EH (cell line): ENCODE data around the gene GALNT1.

Source experiments
- DNase-seq: peaks from one replicate; pipeline ENCODE4 v3.0.0-alpha.2; 2015; ENCODE audit warnings: low read depth

Gene GALNT1

DNA sequence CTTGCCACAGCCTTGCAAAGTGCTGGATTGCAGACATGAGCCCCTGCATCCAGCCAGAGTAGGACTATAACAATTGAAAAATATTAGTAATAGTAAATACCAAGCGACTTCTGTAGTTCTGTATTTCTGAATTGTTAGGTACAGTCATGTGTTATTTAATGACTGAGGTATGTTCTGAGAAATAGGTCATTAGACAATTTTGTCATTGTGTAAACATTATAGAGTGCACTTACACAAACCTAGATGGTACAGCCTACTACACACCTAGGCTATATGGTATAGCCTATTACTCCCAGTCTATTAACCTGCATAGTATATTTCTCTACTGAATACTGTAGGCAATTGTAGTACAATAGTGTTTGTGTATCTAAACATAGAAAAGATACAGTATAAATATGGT is 92.1 kb downstream of the GALNT1 start:
- no peak for DNase-seq

- DNase-seq = peak; percentile 49
Observed at GRCh38 chr18:35680139-35680551, 98.6 kb downstream of the GALNT1 start.

DNA sequence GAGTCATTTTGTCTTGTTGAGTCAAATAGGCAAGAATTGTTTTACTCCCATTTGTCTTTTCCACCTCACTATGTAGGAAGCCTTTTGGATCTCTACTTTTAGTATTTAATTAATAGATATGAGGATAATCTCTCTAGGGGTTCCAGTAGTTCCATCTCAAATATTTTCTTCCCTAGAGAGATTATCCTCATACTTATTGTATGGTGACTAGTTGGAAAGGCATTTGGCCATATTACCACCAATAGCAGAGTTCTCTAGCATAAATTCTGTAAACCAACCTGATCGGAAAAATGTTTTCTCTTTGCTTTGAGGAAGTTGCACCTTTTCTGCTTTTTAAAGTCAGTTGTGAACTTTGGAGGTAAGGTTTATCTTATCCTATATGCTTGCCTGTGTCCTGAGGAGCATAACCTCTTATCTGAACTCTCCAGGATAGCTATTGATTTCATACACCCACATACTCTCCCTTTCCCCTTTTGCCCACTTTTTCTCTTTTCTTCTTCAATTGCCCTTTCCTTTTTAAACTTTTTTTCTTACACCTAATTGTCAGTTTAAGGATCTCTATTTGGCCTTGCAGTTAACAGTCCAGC is 100.8 kb downstream of the GALNT1 start:
- peak; percentile 52 for DNase-seq

- DNase-seq = no peak
Observed at GRCh38 chr18:35683021-35683420, 101.5 kb downstream of the GALNT1 start.

DNA sequence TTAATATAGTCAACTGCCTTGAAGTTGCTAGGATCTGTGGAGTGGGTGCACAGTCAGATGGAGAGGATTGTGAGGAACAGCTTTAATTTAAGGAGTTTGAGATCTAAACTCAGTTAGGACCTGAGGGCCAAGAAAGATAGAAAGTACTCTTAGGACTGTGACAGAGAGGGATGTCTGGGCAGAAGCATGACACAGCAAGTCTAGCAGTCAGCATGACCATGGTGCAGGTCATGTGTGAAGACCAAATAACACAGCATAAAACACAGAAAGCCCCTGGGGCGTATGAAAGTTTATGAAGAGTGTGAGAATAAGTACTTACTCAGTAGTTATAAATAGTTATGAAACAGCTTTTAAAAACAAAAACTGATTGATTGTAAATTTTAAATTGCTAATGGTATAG is 107.2 kb downstream of the GALNT1 start:
- DNase-seq = peak; percentile 28

DNA sequence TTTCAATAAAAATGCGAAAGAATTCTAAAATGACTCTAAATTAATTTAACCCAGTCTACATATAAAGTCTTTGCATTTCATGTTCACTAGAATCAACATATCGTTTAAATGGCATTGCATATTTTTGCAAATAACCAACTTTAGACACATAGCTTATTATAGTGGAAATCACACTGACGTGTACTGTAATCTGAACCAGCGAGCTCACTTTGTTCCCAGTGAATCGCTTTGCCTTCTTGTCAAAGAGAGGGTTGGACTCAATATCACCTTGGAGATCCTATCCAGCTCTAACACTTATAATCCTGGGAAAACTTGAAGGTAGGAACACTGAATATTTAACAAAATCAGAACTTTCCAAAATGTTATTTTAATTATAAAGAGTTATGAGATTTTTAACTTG is 108.2 kb downstream of the GALNT1 start:
- no peak for DNase-seq

GRCh38 chr18:35691625-35692024 is 110.1 kb downstream of the GALNT1 start:
- DNase-seq = no peak

DNA sequence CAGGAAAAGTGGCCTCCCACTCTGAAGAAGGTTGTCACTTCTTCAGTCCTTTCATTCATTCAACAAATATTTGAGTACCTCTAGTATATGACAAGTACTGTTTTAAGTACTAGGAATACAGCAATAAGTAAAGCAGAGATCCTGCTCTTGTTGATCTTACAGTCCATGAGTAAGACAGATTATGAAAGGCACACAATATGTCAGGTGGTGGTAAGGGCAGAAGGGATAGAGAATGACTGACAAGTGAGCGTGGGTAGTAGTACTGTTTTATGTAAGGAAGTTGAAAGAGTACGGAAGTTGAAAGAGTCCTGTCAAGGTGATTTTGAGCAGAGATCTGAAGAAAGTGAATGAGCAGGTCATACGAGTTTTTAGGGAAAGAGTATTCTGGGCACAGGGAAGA is 111.3 kb downstream of the GALNT1 start:
- DNase-seq = no peak

DNA sequence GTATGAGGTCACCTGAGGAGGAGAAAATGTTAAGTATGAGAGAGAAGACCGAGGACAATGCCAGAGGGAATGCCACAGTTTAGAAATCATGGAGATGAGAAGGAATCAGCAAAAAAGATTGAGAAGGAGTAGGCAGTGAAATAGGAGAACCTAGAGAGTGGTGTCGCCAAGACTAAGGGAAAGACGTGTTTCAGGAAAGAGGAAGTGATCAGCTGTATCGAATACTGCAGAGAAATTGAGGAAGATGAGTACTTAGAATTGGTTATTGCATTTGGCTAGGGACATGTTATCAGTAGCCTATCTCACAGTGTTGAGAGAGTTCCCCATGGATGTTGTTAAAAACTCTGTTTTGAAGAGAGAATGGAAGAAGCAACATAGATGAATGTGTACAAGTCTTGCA is 112.3 kb downstream of the GALNT1 start:
- DNase-seq = no peak

GRCh38 chr18:35694808-35695207 is 113.3 kb downstream of the GALNT1 start:
- no peak for DNase-seq

DNA sequence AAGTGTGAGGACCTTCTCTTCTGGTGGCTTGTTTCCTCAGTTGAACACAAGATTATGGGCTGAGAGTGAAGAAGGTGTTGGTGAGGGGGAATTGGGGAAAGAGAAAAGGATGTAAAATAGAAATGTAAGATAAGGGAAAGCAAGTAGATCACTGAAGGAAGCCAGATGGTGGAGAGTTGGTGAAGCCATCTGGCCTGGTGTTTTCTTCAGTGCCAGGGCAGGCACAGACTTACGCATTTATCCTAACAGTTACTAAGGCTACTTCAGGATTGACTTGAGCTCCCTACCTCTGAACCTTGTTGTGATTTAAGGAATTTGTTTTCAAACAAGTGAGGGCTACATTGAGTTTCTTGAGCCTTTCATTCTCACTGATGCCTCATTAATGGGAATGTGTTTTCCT is 113.8 kb downstream of the GALNT1 start:
- DNase-seq = no peak

- DNase-seq = no peak
Observed at GRCh38 chr18:35695803-35696202, 114.3 kb downstream of the GALNT1 start.

GRCh38 chr18:35696307-35696706 is 114.8 kb downstream of the GALNT1 start:
- no peak for DNase-seq

- no peak for DNase-seq
Observed at GRCh38 chr18:35697869-35698268, 116.3 kb downstream of the GALNT1 start.

GRCh38 chr18:35703043-35703688 is 121.6 kb downstream of the GALNT1 start:
- DNase-seq = peak; percentile 41

DNA sequence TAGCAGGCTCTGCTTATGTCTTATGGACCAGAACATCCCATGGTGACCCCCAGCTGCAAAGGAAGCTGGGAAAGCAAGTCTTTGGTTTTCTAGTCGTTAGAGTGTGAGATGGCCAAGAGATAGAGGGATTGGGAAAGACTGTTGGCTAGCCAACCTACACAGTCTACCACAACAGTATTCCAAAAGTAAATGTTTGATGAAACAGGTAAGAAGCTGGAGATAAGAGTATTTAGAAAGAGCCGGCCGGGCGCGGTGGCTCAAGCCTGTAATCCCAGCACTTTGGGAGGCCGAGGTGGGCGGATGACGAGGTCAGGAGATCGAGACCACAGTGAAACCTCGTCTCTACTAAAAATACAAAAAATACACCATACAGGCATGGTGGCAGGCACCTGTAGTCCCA is 124.4 kb downstream of the GALNT1 start:
- DNase-seq = no peak

DNA sequence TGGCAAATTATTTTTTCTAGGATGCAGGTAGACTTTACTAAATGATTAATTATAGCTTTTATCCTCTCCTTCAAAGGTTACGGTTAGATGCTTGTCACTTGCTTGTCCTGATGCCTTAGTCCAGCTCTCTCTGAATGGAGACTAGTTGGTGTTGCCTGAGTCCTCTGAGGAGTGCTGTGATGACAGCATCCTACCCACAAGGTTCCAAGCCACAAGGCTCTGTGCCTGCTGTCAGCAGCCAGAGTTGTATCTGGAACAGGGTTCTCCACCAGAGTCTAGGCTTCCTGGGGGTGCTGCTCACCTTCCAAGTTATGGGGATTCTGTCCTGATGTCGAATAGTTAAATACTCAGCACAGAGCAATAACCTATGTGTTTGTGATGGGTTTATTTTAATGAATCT is 125.7 kb downstream of the GALNT1 start:
- no peak for DNase-seq

- DNase-seq = no peak
Observed at GRCh38 chr18:35707674-35708073, 126.1 kb downstream of the GALNT1 start.

GRCh38 chr18:35710581-35710980 is 129.0 kb downstream of the GALNT1 start:
- no peak for DNase-seq

- no peak for DNase-seq
Observed at GRCh38 chr18:35711227-35711626, 129.7 kb downstream of the GALNT1 start.

DNA sequence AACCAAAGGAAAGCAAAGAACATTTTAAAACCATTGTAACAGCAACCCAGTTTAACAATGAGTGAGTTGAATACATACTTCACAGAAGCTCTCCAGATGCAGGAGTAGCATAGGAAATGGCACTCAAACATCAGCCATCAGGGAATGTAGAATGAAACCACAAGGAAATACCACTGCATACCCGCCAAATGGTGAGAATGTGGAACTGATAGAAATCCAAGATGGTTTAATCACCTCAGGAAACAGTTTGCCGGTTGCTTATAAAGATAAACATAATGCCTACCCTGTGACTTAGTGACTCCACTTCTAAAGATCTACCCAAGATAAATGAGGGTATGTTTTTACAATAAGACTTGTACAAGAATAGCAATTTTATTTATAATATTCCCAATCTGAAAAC is 132.0 kb downstream of the GALNT1 start:
- DNase-seq = peak; percentile 77

DNA sequence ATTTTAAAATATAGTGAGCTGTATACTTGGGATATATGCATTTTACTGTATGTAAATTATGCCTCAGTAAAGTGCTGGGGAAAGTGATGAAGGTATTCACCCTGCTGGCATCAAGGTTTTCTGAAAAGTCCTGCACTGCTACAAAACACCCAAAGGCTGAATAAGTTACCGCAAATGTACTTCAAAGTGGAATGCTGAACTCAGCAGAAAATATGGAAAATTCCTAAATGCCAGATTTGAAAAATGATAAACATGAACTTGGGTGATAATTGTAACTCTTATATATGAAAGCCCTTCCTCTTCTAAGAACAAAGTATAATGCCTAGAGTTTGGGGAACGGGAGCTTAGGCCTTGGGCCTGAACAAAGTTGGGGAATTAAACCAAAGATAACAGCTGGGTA is 133.0 kb downstream of the GALNT1 start:
- no peak for DNase-seq

DNA sequence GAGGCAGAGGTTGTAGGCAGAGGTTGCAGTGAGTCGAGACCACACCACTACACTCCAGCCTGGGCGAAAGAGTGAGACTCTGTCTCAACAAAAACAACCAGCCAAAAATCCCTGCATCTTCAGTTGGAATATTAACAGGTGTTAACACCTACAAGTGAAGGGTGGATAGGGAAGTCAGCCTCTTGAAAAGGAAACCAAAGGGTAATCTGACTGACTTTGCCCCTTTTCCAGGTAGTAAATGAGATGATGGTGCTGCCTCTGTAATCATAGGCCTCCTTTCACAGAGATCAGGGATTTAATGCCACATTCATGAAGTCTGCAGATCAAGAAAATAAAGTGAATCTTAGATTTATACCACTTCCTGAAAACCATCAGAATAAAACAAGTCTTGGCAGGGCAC is 133.6 kb downstream of the GALNT1 start:
- no peak for DNase-seq

- DNase-seq = no peak
Observed at GRCh38 chr18:35716169-35716831, 134.8 kb downstream of the GALNT1 start.
